MM.1S (cell line): Measurements from ENCODE around the gene C2orf15.

Experiments
- EZH2phosphoT487 ChIP-seq: fragments of 300-600 bp; sonication (generic); IDR thresholded peaks from 2 replicates; pipeline ENCODE4 v1.6.1; 2018; ENCODE audit warnings: antibody characterized with exemption, low read length
- TF ChIP-seq, protein P1 (sequence below): fragments of 300-600 bp; sonication (generic); IDR thresholded peaks from 2 replicates; pipeline ENCODE4 v1.5.1; 2016; ENCODE audit warnings: antibody characterized with exemption, low read length, mixed read lengths

GRCh38 chr2:99156891-99157290 lies 15.4 kb downstream of the C2orf15 start:
- TF ChIP-seq, protein P1, sequence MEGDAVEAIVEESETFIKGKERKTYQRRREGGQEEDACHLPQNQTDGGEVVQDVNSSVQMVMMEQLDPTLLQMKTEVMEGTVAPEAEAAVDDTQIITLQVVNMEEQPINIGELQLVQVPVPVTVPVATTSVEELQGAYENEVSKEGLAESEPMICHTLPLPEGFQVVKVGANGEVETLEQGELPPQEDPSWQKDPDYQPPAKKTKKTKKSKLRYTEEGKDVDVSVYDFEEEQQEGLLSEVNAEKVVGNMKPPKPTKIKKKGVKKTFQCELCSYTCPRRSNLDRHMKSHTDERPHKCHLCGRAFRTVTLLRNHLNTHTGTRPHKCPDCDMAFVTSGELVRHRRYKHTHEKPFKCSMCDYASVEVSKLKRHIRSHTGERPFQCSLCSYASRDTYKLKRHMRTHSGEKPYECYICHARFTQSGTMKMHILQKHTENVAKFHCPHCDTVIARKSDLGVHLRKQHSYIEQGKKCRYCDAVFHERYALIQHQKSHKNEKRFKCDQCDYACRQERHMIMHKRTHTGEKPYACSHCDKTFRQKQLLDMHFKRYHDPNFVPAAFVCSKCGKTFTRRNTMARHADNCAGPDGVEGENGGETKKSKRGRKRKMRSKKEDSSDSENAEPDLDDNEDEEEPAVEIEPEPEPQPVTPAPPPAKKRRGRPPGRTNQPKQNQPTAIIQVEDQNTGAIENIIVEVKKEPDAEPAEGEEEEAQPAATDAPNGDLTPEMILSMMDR, result no peak
- no peak for TF ChIP-seq EZH2phosphoT487
